ENCODE measurements around the gene FBXL17. TPM values are rescaled to one million over a fixed set of nuclear protein-coding genes. Genes with fewer than 3 reads are reported as not detected.

The FBXL17 gene
- total RNA-seq, 4 donors from 2014 or later: 14.9 to 62.5 (median 20.6) TPM

- no peaks in the 10 kb centered on the region for H3K9me3 ChIP-seq
- TF ChIP-seq EP300 (IDR thresholded peaks at IDR 0.05) (no peak), POLR2A (IDR thresholded peaks at IDR 0.05) (no peak), CTCF (IDR thresholded peaks at IDR 0.05) (no peak), POLR2AphosphoS5 (IDR thresholded peaks at IDR 0.05) (no peak)
- no peak overlapping the region for H3K4me3 ChIP-seq
- 72% methylated on average over 4 of the region's 4 CpGs for WGBS
- no peak for DNase-seq (ENCODE audit: low spot score in 2 of 2)
- no peak overlapping the region for H3K27ac ChIP-seq
- H3K27me3 ChIP-seq: no peaks in the 10 kb centered on the region
- H3K4me1 ChIP-seq: no peaks in the 10 kb centered on the region
- H3K36me3 ChIP-seq: no peaks in the 10 kb centered on the region
Observed at GRCh38 chr5:108122702-108123101, 259.2 kb downstream of the FBXL17 start.

- H3K4me1 ChIP-seq: no peaks in the 10 kb centered on the region
- no peaks in the 10 kb centered on the region for H3K9me3 ChIP-seq
- DNase-seq (ENCODE audit: low spot score in 2 of 2): no peak
- H3K4me3 ChIP-seq: no peak overlapping the region
- TF ChIP-seq CTCF (IDR thresholded peaks at IDR 0.05) (no peak), EP300 (IDR thresholded peaks at IDR 0.05) (no peak), POLR2AphosphoS5 (IDR thresholded peaks at IDR 0.05) (no peak), POLR2A (IDR thresholded peaks at IDR 0.05) (no peak)
- 97% methylated on average over 2 of the region's 2 CpGs for WGBS
- no peak overlapping the region for H3K27ac ChIP-seq
- H3K36me3 ChIP-seq: no peaks in the 10 kb centered on the region
- H3K27me3 ChIP-seq: no peaks in the 10 kb centered on the region
Observed at GRCh38 chr5:108118813-108119514, 262.9 kb downstream of the FBXL17 start.

- no peak overlapping the region for H3K4me3 ChIP-seq
- no peaks in the 10 kb centered on the region for H3K4me1 ChIP-seq
- no peaks in the 10 kb centered on the region for H3K9me3 ChIP-seq
- TF ChIP-seq POLR2AphosphoS5 (IDR thresholded peaks at IDR 0.05) (no peak), CTCF (IDR thresholded peaks at IDR 0.05) (no peak), EP300 (IDR thresholded peaks at IDR 0.05) (no peak), POLR2A (IDR thresholded peaks at IDR 0.05) (no peak)
- no peaks in the 10 kb centered on the region for H3K36me3 ChIP-seq
- no peak for DNase-seq (ENCODE audit: low spot score in 2 of 2)
- H3K27me3 ChIP-seq: no peaks in the 10 kb centered on the region
- no peak overlapping the region for H3K27ac ChIP-seq
Observed at GRCh38 chr5:108115673-108116072, 266.2 kb downstream of the FBXL17 start.

GRCh38 chr5:108113950-108114349, 267.9 kb downstream of the FBXL17 start:
- no peaks in the 10 kb centered on the region for H3K9me3 ChIP-seq
- no peak overlapping the region for H3K4me3 ChIP-seq
- DNase-seq (ENCODE audit: low spot score in 2 of 2): no peak
- 86% methylated on average over 2 of the region's 2 CpGs for WGBS
- no peaks in the 10 kb centered on the region for H3K4me1 ChIP-seq
- no peak for TF ChIP-seq POLR2AphosphoS5 (IDR thresholded peaks at IDR 0.05)
- TF ChIP-seq POLR2A (IDR thresholded peaks at IDR 0.05): no peak
- no peak for TF ChIP-seq CTCF (IDR thresholded peaks at IDR 0.05)
- TF ChIP-seq EP300 (IDR thresholded peaks at IDR 0.05): no peak
- H3K27me3 ChIP-seq: no peaks in the 10 kb centered on the region
- H3K27ac ChIP-seq: no peak overlapping the region
- no peaks in the 10 kb centered on the region for H3K36me3 ChIP-seq

- Histone ChIP-seq H3K27ac (no peak overlapping the region), H3K4me1 (no peaks in the 10 kb centered on the region), H3K27me3 (no peaks in the 10 kb centered on the region), H3K36me3 (no peaks in the 10 kb centered on the region), H3K9me3 (no peaks in the 10 kb centered on the region), H3K4me3 (no peak overlapping the region)
- no peak for DNase-seq (ENCODE audit: low spot score in 2 of 2)
- 82% methylated on average over 2 of the region's 2 CpGs for WGBS
- TF ChIP-seq POLR2A (IDR thresholded peaks at IDR 0.05) (no peak), EP300 (IDR thresholded peaks at IDR 0.05) (no peak), CTCF (IDR thresholded peaks at IDR 0.05) (no peak), POLR2AphosphoS5 (IDR thresholded peaks at IDR 0.05) (no peak)
Observed at GRCh38 chr5:108111736-108112135, 270.2 kb downstream of the FBXL17 start.
